Activated CD4-positive, alpha-beta T cell treated with anti-CD3 and anti-CD28 coated beads, Interleukin-2, amount 50 U/mL, for 24 hours (primary cell): Measurements from ENCODE around the gene N4BP2.

Source experiments
- DNase-seq, 2 donors: peaks; one replicate each; pipeline ENCODE4 v3.0.0-alpha.2; 2020; ENCODE audit warnings: low read depth in 1 of 2, low spot score in 1 of 2

Gene N4BP2

GRCh38 chr4:40149960-40150385, 93.3 kb downstream of the N4BP2 start:
- DNase-seq = peak; percentile 9 to 84

- no peak for DNase-seq
Observed at GRCh38 chr4:40150932-40151331, 94.3 kb downstream of the N4BP2 start.

DNA sequence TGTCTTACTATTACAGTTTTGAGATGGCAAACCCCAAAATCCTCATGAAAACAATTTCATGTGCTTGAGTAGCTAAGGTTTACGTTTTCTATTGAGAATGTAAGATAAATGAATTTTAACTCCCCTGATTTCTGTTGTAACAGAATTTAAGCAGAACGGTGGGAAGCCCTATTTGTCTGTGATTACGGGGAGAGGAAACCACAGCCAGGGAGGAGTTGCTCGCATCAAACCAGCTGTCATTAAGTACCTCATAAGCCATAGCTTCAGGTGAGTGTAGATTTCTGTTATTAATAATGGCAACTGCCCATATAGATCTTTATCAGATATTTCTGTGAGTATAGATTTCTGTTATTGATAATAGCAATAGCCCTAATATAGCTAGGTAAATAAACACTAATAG, 96.0 kb downstream of the N4BP2 start:
- no peak for DNase-seq

DNA sequence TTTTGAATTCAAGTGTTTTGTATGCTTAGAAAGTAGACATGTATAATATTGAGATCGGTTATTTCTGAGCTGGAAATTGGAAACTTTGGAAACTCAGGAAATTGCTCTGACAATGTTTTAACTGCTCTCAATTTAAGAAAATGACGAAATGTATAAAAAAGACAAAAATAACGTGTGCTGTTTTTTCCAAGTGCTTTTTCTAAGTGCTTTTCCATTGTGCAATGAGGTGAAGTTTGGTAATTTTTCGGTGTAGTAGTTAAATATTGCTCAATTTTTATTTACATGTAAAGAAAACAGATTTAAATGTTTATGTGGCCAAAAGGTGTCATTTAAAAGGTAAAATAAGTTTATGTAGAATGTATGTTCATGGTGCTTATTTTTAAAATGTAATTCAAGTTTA, 100.8 kb downstream of the N4BP2 start:
- no peak for DNase-seq

- DNase-seq = no peak
Observed at GRCh38 chr4:40160258-40160657, 103.6 kb downstream of the N4BP2 start.

DNA sequence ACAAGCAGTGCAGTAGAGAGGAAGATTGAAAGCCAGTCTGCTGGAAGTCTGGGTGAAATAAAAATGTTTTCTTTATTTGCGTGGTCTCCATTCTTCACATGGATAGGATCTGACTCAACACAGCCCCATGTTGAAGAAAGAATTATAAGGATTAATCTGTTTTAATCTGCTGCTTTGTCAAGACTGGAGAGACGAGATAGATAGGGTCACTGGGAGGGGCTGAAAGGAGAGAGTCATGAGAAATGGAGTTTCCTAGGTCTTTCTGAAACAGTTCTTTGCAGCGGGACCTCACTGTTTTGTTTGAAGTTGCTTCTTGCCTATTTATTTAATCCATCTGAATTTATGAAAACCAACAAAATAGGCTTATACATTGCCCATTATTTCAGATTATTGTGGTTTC, 107.8 kb downstream of the N4BP2 start:
- no peak for DNase-seq

DNA sequence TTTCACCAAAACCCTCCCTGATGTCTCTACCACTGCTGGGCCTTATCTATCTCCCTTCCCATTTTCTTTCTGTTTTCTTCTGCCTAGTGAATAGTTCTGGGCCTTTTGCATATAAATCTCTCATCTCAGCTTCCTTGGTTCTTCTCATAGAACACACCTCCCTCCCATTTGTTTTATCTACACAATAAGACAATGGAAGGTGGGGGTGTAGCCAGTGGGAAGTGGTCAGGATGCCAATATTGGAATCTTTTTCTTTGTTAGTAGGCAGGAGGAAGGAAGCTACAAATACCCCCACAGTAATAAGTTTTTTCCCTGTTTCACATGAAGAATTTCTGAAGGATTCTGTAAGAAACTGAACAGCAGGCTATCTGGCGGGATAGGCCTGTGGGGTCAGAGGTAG, 109.3 kb downstream of the N4BP2 start:
- no peak for DNase-seq

DNA sequence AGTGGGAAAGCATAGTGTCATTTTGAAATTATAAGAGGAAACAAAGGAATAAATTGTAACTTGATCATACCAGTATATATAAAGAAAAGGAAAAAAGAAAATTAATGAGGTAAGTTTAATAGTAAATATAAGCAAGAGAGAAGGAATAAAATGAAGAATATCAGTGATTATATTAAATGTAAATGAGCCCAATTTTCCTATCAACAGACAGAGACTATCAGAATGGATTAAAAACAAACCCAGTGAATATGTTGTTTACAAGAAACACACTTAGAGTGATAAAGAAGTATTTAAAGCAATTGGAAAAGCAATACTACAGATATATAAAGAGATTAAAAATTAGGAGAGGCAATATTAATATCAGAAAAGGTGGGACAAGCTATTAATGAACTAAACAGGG, 111.4 kb downstream of the N4BP2 start:
- DNase-seq = no peak

GRCh38 chr4:40170588-40170987, 113.9 kb downstream of the N4BP2 start:
- no peak for DNase-seq

- no peak for DNase-seq
Observed at GRCh38 chr4:40173470-40173875, 116.8 kb downstream of the N4BP2 start.

DNA sequence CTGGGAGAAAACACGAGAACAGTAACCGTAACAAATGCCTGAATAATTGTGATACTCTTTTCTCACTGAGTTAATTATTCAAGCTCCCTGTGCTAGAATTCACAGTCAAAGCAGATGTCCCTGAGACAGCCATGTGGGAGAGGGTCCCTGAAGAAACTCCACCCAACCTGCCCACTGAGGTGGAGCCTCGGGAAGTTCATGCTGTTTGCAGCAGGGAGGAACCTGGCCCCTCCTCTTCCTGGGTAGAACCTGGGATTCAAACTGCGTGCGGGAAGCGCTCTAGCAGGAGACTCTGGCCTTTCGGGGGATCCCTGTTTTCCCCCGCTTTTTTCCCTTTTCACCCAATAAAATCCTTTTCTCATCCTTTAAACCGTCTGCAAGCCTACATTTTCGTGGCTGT, 120.0 kb downstream of the N4BP2 start:
- DNase-seq = no peak

- DNase-seq = no peak
Observed at GRCh38 chr4:40177591-40177990, 120.9 kb downstream of the N4BP2 start.

DNA sequence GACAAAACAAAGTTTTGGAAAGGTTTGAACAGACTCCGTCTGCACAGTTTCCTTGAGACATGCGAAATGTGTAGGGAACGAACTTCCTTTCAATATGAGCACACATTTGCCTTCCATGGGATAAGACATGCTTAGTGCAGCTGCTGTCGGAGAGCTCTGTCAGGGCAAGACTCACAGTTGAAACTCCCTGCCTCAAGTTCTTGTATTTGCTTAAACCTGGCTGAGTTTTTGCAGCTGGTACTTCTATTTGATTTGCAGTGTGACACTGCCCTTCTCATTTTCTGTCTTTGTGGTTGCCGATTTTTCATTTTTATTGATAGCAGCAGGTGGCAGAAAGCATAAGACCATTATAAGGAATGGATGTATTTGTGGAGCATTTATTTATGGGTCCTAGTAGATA, 122.0 kb downstream of the N4BP2 start:
- no peak for DNase-seq

DNA sequence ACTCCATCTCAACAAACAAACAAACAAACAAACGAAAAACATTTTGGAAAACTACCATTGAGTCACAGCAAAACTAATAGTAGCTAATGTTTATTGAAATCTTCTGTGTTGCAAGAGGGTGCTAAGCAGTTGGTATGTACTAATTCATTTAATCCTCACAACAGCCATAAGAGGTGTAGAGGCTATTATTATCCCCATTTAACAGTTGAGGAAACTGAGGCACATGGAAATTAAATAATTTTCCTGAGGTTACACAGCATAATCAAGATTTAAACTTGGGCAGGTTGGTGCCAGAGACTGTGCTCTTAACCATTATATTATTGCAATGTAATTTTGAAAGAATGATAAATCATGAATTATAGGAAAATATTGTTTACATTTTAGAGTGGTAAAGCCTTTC, 122.7 kb downstream of the N4BP2 start:
- no peak for DNase-seq

- DNase-seq = no peak
Observed at GRCh38 chr4:40180356-40180755, 123.7 kb downstream of the N4BP2 start.

DNA sequence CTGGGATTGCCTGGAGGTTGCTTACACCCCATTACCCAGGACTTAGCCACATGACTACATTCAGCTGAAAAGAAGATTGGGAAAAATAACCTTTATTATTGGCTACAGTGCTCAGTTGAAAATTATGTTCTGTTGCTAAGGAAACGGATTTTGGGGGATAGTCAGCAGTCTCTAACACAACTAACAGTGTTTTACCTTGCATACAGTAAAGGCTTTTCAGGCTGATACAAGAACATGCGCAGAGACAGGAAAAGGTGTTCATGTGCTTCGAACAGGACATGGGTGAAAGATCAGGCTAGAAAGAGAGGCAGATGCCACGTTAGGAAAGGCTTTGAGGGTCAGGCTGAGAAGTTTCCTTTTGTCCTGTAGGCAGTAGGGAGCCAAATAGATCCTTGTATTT, 125.4 kb downstream of the N4BP2 start:
- no peak for DNase-seq

GRCh38 chr4:40182954-40183353, 126.3 kb downstream of the N4BP2 start:
- no peak for DNase-seq

GRCh38 chr4:40183615-40184411, 127.2 kb downstream of the N4BP2 start:
- DNase-seq = no peak

- no peak for DNase-seq
Observed at GRCh38 chr4:40185830-40186664, 129.4 kb downstream of the N4BP2 start.

DNA sequence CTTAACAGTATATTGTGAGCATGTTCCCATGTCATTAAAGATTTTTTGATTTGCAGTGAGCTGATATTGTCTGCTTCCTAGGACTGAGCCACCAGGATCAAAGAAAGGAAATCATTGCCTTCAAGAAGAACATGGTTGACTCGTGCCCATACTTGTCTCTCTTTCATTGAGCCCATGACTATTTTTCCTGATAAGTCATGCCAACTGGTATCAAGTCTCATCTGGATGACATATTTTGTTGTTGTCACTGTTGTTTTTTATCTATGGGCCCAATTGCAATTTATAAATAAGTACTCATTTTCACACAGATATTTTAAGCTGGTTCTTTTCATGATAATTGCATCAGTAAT, 130.0 kb downstream of the N4BP2 start:
- no peak for DNase-seq

- no peak for DNase-seq
Observed at GRCh38 chr4:40187386-40187906, 130.8 kb downstream of the N4BP2 start.

GRCh38 chr4:40190019-40190418, 133.4 kb downstream of the N4BP2 start:
- DNase-seq = no peak
